Activated naive CD8-positive, alpha-beta T cell treated with anti-CD3 and anti-CD28 coated beads for 36 hours (primary cell): ENCODE measurements around the gene KCNQ1. TPM values are rescaled to one million over a fixed set of nuclear protein-coding genes. Genes with fewer than 3 reads are reported as not detected.

ENCODE experiments used
- DNase-seq: peaks from one replicate; pipeline ENCODE4 v3.0.0; 2021
- H3K27ac Mint-ChIP-seq: one replicate; pipeline ENCODE4 v1.8.0; 2022; ENCODE audit warnings: mild to moderate bottlenecking, moderate library complexity, mixed read lengths
- H3K27me3 Mint-ChIP-seq: one replicate; pipeline ENCODE4 v1.8.0; 2022; ENCODE audit warnings: mild to moderate bottlenecking, mixed read lengths
- H3K36me3 Mint-ChIP-seq: one replicate; pipeline ENCODE4 v1.8.0; 2021; ENCODE audit warnings: mild to moderate bottlenecking, mixed read lengths
- H3K4me1 Mint-ChIP-seq: one replicate; pipeline ENCODE4 v1.8.0; 2021; ENCODE audit warnings: mixed read lengths
- H3K4me3 Mint-ChIP-seq: one replicate; pipeline ENCODE4 v1.8.0; 2022; ENCODE audit warnings: mild to moderate bottlenecking, moderate library complexity, mixed read lengths
- H3K9me3 Mint-ChIP-seq: one replicate; pipeline ENCODE4 v1.8.0; 2022; ENCODE audit warnings: mixed read lengths
- total RNA-seq, 2 experiments: library from RNA; stranded (reverse); gene quantifications; one replicate each; pipeline ENCODE4 v1.2.3, GENCODE V29; 2021

The KCNQ1 gene
- total RNA-seq, 2 experiments from 2014 or later = 6.7 to 9.6 TPM

GRCh38 chr11:2508793-2509192 is 64.0 kb downstream of the KCNQ1 start:
- Mint-ChIP-seq H3K27me3 (no peaks in the 10 kb centered on the region), H3K9me3 (no peaks in the 10 kb centered on the region), H3K4me1 (peaks cover 3% of the 10 kb centered on the region), H3K4me3 (no peak overlapping the region), H3K36me3 (no peaks in the 10 kb centered on the region), H3K27ac (no peak overlapping the region)
- no peak for DNase-seq

- peaks cover 3% of the 10 kb centered on the region for H3K4me1 Mint-ChIP-seq
- no peak overlapping the region for H3K4me3 Mint-ChIP-seq
- no peaks in the 10 kb centered on the region for H3K9me3 Mint-ChIP-seq
- H3K36me3 Mint-ChIP-seq = no peaks in the 10 kb centered on the region
- no peaks in the 10 kb centered on the region for H3K27me3 Mint-ChIP-seq
- no peak for DNase-seq
- H3K27ac Mint-ChIP-seq = no peak overlapping the region
These were observed 64.7 kb downstream of the KCNQ1 start for GRCh38 chr11:2509481-2510001.

DNA sequence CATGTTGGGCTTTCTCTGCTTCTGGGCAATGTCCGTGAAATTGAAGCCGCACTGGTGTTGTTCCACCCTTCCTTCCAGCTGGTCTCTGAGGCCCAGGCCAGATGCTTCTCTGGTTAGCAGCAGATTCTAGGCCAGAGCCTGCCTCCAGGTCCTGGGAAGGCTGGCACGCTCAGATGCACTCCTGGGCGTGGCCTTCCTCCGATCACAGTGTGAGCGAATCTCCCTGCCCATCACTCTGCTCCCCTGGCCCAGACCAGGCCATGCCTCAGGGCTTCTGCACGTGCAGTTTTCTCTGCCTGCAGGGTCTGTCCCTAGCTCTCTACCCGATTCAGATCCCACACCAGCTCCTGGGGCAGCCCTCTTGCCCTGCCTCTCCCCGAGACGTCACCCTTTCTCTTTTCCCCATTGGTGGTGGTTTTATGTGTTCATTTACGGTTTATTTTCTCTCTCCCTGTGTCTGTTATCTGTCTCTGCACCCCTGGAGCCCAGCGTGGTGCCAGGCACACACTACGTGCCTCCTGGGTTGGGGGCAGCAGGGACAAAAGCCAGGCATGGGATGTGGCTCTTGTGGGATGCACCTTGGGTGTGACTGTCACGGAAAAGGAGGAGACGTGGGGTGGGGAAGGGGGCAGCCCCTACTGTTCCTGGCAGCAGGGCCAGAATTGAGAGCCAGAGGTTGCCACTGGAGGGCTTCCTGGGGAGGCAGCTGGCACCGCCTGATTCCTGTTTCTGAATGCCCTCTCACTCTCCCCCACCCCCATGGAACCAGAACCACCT is 66.0 kb downstream of the KCNQ1 start:
- Mint-ChIP-seq H3K36me3 (no peaks in the 10 kb centered on the region), H3K9me3 (no peaks in the 10 kb centered on the region), H3K27ac (no peak overlapping the region), H3K4me3 (no peak overlapping the region), H3K4me1 (peaks cover 2% of the 10 kb centered on the region), H3K27me3 (no peaks in the 10 kb centered on the region)
- DNase-seq = no peak

- H3K4me1 Mint-ChIP-seq = peaks cover 2% of the 10 kb centered on the region
- no peak for DNase-seq
- no peaks in the 10 kb centered on the region for H3K27me3 Mint-ChIP-seq
- no peaks in the 10 kb centered on the region for H3K36me3 Mint-ChIP-seq
- no peak overlapping the region for H3K27ac Mint-ChIP-seq
- no peak overlapping the region for H3K4me3 Mint-ChIP-seq
- H3K9me3 Mint-ChIP-seq = no peaks in the 10 kb centered on the region
These were observed 66.9 kb downstream of the KCNQ1 start for GRCh38 chr11:2511421-2512369.

DNA sequence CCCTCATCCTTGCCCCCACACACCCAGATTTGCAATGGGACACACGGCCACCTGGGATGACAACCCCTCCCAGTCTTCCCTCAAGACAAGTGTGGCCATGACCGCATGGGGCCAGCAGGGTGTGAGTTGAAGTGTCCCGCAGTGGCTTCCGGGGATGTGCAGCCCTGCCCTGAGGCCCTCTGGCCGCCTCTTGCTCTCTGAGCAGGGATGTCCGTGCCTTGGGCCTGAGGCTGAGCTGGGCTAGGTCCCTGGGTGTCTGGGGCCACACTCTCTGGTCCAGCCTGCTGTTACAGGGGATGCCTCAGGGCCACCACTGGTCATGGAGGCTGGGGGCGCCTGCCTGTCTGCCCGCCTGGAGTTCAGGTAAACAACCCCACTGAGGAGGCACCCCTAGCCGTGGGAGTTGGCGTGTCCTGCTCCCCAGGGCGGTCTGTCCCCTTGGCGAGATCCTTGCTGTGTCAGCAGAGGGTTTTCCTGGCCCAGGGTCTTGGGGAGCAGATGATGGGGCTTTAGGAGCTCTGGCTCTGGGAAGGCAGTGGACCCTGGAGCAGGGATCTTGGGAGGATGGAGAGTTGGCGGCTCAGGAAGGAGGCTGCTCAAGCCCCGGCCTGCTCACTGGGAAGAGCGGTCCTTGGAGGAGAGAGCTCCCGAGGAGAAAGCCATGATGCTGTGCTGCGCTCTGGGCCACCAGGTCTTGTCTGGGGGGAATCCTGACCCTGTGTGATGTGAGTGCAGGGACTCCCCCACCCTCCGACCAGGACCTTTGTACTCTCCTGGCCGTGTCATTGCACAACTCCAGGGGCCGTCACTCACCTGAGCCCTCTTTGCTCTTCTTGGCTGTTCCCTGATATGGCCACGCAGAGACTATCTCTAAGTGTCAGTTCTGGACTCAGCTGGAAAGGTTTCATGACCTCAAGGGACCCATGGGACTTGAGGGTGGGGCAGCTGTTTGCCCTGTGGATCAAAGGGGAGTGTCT is 67.9 kb downstream of the KCNQ1 start:
- no peaks in the 10 kb centered on the region for H3K27me3 Mint-ChIP-seq
- H3K4me3 Mint-ChIP-seq = no peak overlapping the region
- no peak for DNase-seq
- H3K9me3 Mint-ChIP-seq = no peaks in the 10 kb centered on the region
- H3K4me1 Mint-ChIP-seq = peaks cover 2% of the 10 kb centered on the region
- no peak overlapping the region for H3K27ac Mint-ChIP-seq
- no peaks in the 10 kb centered on the region for H3K36me3 Mint-ChIP-seq

- Mint-ChIP-seq H3K4me3 (no peak overlapping the region), H3K27ac (no peak overlapping the region), H3K36me3 (no peaks in the 10 kb centered on the region), H3K27me3 (no peaks in the 10 kb centered on the region), H3K9me3 (no peaks in the 10 kb centered on the region), H3K4me1 (peaks cover 2% of the 10 kb centered on the region)
- no peak for DNase-seq
These were observed 68.6 kb downstream of the KCNQ1 start for GRCh38 chr11:2513441-2513840.

GRCh38 chr11:2515401-2516275 is 70.8 kb downstream of the KCNQ1 start:
- no peaks in the 10 kb centered on the region for H3K9me3 Mint-ChIP-seq
- H3K36me3 Mint-ChIP-seq = no peaks in the 10 kb centered on the region
- H3K27ac Mint-ChIP-seq = no peak overlapping the region

GRCh38 chr11:2516276-2517015 is 71.6 kb downstream of the KCNQ1 start:
- no peaks in the 10 kb centered on the region for H3K27me3 Mint-ChIP-seq
- no peak overlapping the region for H3K4me3 Mint-ChIP-seq
- no peaks in the 10 kb centered on the region for H3K4me1 Mint-ChIP-seq
- H3K9me3 Mint-ChIP-seq = no peaks in the 10 kb centered on the region
- no peak for DNase-seq
- H3K27ac Mint-ChIP-seq = no peak overlapping the region
- no peaks in the 10 kb centered on the region for H3K36me3 Mint-ChIP-seq

More at GRCh38 chr11:2515401-2516275, 70.8 kb downstream of the KCNQ1 start:
- H3K4me3 Mint-ChIP-seq = no peak overlapping the region
- no peaks in the 10 kb centered on the region for H3K27me3 Mint-ChIP-seq
- no peak for DNase-seq
- H3K4me1 Mint-ChIP-seq = no peaks in the 10 kb centered on the region

GRCh38 chr11:2517016-2517385 is 72.2 kb downstream of the KCNQ1 start:
- no peaks in the 10 kb centered on the region for H3K36me3 Mint-ChIP-seq
- H3K4me1 Mint-ChIP-seq = no peaks in the 10 kb centered on the region
- H3K27ac Mint-ChIP-seq = no peak overlapping the region
- H3K27me3 Mint-ChIP-seq = no peaks in the 10 kb centered on the region
- H3K4me3 Mint-ChIP-seq = no peak overlapping the region
- no peak for DNase-seq
- no peaks in the 10 kb centered on the region for H3K9me3 Mint-ChIP-seq

- Mint-ChIP-seq H3K36me3 (no peaks in the 10 kb centered on the region), H3K27me3 (no peaks in the 10 kb centered on the region), H3K9me3 (no peaks in the 10 kb centered on the region), H3K4me3 (no peak overlapping the region), H3K4me1 (no peaks in the 10 kb centered on the region), H3K27ac (no peak overlapping the region)
- DNase-seq = no peak
These were observed 72.7 kb downstream of the KCNQ1 start for GRCh38 chr11:2517386-2518064.

DNA sequence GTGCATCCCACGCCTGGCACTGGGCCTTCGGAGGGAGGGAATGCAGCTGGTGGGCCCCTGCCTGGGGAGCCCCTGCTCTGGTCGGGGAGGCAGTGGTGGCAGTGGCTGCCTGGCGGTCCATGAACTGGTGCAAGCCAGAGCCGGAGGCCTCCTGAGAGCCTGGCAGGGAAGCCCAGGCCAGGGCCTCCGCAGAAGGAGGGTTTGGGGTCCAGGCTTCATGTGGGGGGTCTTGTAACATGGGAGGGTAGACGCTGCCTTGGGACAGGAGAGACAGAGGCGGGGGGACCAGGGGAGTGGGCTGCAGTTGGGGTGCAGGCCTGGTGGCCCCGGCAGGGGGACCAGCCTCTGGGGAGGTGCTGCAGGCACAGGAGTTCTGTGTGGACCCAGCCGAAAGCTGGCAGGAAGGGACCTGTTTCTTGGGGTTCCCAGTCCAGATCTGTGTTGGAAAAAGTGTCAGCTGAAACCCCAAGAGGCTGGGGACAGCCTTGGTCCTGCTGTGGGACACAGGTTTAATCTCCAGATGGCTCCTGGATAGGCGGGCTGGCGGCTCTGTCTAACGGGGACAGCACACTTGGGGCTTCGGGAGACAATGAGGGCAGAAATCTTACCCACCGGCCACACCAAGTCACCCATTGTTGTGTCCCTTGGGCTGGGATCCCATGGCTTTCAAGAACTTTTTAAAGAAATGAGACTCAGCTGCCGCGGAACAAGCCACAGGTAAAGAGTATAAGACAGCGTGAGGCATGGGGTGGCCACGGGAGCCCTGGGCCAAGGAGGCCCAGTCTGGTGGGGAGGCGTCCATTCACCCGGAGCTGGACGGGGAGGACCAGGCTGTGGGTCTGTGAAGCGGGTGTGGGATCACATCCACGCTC is 73.5 kb downstream of the KCNQ1 start:
- Mint-ChIP-seq H3K4me3 (no peak overlapping the region), H3K4me1 (no peaks in the 10 kb centered on the region), H3K9me3 (no peaks in the 10 kb centered on the region), H3K36me3 (no peaks in the 10 kb centered on the region), H3K27ac (no peak overlapping the region), H3K27me3 (no peaks in the 10 kb centered on the region)
- no peak for DNase-seq

DNA sequence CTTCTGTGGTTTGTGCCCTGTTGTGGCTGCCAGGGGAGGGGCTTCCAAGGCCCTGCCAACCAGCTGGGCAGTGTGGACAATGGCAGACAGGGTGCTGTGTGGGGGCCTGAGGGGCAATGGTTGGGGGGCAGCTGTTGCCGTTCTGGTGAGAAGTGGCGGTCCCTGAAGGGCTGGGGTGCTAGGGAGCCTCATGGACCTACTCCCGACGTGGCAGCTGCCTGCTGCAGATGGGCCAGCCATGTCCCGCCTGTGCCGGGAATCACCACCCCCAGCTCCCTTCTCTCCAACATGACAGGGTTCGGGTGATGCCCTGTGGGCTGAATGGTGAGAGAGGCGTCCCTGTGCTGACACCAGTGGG is 74.2 kb downstream of the KCNQ1 start:
- Mint-ChIP-seq H3K4me1 (no peaks in the 10 kb centered on the region), H3K27me3 (no peaks in the 10 kb centered on the region), H3K4me3 (no peak overlapping the region), H3K27ac (no peak overlapping the region), H3K9me3 (no peaks in the 10 kb centered on the region), H3K36me3 (no peaks in the 10 kb centered on the region)
- DNase-seq = no peak
